Measurements from ENCODE around the gene CDHR3. TPM values are rescaled to one million over a fixed set of nuclear protein-coding genes. Genes with fewer than 3 reads are reported as not detected.

Gene CDHR3
- total RNA-seq, 6 experiments from 2014 or later: 1.9 to 2.7 (median 2.3) TPM

DNA sequence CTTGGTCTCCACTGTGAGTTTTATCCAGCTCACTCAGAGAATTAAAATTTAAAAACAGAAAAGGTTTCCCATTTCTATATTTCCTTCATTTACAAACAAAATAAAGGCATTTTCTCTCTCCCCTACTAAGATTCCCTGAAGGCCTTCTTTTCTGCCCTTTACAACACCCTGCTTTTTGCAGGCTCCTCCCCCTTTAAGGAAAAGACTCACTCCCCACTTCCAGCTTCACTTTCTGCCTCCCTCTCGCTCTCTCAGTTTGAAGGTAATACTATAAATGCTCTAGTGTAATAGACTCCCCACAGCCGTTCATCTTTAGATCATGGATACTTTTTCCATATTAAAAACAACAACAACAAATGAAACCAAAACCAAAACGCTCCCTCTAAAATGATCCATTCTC is 53.3 kb downstream of the CDHR3 start:
- H3K9me3 Mint-ChIP-seq: no peaks in the 10 kb centered on the region
- no peak overlapping the region for H3K27ac Mint-ChIP-seq
- TF ChIP-seq, protein P1, sequence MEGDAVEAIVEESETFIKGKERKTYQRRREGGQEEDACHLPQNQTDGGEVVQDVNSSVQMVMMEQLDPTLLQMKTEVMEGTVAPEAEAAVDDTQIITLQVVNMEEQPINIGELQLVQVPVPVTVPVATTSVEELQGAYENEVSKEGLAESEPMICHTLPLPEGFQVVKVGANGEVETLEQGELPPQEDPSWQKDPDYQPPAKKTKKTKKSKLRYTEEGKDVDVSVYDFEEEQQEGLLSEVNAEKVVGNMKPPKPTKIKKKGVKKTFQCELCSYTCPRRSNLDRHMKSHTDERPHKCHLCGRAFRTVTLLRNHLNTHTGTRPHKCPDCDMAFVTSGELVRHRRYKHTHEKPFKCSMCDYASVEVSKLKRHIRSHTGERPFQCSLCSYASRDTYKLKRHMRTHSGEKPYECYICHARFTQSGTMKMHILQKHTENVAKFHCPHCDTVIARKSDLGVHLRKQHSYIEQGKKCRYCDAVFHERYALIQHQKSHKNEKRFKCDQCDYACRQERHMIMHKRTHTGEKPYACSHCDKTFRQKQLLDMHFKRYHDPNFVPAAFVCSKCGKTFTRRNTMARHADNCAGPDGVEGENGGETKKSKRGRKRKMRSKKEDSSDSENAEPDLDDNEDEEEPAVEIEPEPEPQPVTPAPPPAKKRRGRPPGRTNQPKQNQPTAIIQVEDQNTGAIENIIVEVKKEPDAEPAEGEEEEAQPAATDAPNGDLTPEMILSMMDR (IDR thresholded peaks at IDR 0.05): no peak
- peaks cover 8% of the 10 kb centered on the region for H3K27me3 Mint-ChIP-seq (ENCODE audit: insufficient read depth)
- peak overlapping the region; percentile 8; the same call in 1 of the 2 replicates for H3K4me3 Mint-ChIP-seq
- H3K36me3 Mint-ChIP-seq (ENCODE audit: low read depth): no peaks in the 10 kb centered on the region
- DNase-seq: no peak
- H3K4me1 Mint-ChIP-seq (ENCODE audit: low read depth): peaks cover 43% of the 10 kb centered on the region

DNA sequence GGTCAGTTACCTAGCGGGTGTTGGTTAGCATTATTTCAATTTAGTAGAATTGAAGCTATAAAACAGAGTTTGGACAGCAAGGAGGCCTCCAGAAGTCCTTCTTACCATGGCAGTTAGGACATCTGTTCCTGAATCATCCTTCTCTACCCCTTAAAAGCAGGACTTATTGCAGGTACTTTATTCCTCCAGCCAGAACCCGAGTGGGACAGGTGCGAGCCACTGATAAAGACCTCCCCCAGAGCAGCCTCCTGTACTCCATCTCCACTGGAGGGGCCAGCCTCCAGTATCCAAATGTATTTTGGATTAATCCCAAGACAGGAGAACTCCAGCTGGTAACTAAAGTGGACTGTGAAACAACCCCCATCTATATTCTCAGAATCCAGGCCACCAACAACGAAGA is 54.6 kb downstream of the CDHR3 start:
- H3K9me3 Mint-ChIP-seq: no peaks in the 10 kb centered on the region
- H3K27me3 Mint-ChIP-seq (ENCODE audit: insufficient read depth): peaks cover 4% of the 10 kb centered on the region
- H3K27ac Mint-ChIP-seq: no peak overlapping the region
- DNase-seq: no peak
- TF ChIP-seq, protein P1 (IDR thresholded peaks at IDR 0.05): no peak
- H3K4me3 Mint-ChIP-seq: no peak overlapping the region
- peaks cover 40% of the 10 kb centered on the region for H3K4me1 Mint-ChIP-seq (ENCODE audit: low read depth)
- no peaks in the 10 kb centered on the region for H3K36me3 Mint-ChIP-seq (ENCODE audit: low read depth)

DNA sequence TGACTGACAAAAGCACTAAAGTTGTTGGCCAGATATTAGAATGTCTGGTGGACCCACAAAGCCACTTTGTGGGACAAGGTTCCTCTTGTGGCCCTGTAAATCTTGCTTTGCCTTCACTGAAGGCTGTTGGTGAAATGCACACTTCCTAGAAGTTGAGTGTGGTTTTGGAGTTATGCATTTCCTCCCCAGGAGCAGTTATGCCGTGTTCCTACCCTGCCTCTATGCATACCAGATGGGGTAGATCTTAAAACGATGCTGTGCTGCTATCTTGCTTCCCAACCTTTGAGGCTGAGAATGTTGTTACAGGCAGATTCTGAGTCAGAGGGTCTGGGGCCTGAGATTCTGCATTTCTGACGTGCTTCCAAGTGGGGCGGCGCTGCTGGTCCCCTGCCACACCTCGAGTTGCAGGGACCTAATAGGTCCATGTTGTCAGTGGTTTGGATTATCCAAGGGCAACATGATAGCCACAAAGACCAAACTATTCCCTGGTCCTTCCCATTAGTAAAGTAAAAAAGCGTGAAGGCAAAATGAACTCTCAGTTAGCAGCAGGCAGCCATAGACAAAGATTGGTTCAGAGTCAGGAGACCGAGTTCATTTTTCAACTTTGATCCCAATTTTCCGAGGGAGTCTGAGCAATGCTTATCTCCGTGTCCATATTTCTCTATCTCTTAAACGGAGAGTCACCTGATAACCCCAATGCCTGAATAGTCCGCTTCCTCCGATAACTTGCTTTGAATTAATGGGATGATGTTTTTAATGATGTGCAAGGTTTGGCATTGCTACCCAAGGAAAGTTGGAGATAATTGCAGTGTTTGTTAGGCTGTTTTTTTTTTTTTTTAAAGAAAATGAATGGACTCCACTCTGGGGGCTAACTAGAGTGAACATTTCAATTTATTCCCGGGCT is 55.8 kb downstream of the CDHR3 start:
- no peak for DNase-seq
- Mint-ChIP-seq H3K4me3 (no peak overlapping the region), H3K9me3 (no peaks in the 10 kb centered on the region), H3K27ac (no peak overlapping the region), H3K4me1 (ENCODE audit: low read depth) (peaks cover 31% of the 10 kb centered on the region), H3K27me3 (ENCODE audit: insufficient read depth) (peaks cover 5% of the 10 kb centered on the region), H3K36me3 (ENCODE audit: low read depth) (no peaks in the 10 kb centered on the region)
- TF ChIP-seq, protein P1 (IDR thresholded peaks at IDR 0.05): no peak

DNA sequence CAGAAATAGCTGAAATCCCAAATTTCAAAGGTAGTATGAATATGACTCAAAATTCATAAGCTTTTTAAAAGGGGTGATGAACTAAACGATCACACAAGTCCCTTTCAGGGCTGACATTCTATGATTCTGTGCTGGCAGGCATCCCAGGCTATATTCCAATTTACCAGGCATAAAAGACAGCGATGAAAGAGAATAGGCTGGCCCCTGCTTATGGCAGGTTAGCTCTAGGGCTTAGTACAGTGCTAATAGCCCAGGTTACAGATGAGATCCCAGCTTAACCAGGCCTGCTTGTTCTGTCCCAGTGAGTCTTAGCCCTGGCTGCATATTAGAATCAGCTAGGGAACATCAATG is 56.4 kb downstream of the CDHR3 start:
- Mint-ChIP-seq H3K27me3 (ENCODE audit: insufficient read depth) (peaks cover 5% of the 10 kb centered on the region), H3K36me3 (ENCODE audit: low read depth) (no peaks in the 10 kb centered on the region), H3K4me1 (ENCODE audit: low read depth) (peaks cover 31% of the 10 kb centered on the region), H3K27ac (no peak overlapping the region), H3K9me3 (no peaks in the 10 kb centered on the region), H3K4me3 (no peak overlapping the region)
- TF ChIP-seq, protein P1 (IDR thresholded peaks at IDR 0.05): no peak
- no peak for DNase-seq

DNA sequence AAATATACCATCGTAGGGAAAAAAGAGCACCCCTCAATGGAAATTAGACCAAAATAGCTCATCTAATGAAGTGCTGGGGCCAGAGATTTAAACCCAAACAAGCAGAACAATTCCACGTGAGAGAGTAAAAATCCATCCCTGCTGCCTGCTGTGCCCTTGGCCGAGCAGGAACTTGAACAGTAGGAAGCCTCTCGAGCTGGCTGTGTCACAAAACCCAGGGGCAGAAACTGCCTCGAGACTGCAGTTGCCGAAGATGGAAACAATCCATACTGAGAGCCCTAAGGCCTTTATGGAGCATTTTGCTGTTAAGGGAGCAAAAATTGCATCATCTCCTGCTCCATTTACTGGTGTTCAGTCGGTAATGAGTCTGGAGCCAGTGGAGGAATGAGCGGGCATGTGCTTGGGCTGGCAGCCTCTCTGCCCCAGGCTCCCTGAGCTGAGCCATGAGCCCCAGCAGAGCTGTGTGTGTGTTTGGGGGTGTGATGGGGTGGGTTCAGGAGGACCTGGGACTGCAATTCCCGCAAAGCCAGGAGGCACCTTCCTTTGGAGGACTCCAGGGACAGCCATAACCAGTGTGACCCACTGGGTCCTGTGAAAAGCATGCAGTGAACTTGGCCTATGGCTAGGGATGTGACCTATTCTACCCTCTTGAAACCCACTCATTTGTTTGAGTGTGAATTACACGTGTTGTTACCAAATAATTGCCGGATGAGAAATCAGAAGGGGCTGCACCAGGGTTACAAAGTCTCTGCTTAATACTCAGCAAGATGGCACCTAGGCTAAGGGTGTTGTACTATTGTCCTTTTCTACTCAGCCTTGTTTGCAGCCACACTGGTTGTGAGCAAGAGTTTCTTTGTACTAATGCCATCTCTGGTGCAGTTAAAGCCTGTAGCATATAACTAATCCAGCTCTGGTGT is 58.3 kb downstream of the CDHR3 start:
- Mint-ChIP-seq H3K27me3 (ENCODE audit: insufficient read depth) (peaks cover 8% of the 10 kb centered on the region), H3K4me3 (no peak overlapping the region; the same call in 1 of the 2 replicates)

More for the DNA sequence above, 58.3 kb downstream of the CDHR3 start:
- Mint-ChIP-seq H3K9me3 (no peaks in the 10 kb centered on the region), H3K36me3 (ENCODE audit: low read depth) (no peaks in the 10 kb centered on the region), H3K4me1 (ENCODE audit: low read depth) (peaks cover 28% of the 10 kb centered on the region), H3K27ac (peak overlapping the region; percentile 39; the same call in 1 of the 2 replicates)
- TF ChIP-seq, protein P1 (IDR thresholded peaks at IDR 0.05): no peak
- peak; percentile 32 for DNase-seq
